HEK293 (cell line): ENCODE data around the gene CCDC167.

Experiments
- CTCF ChIA-PET: fragments of 350-600 bp; formaldehyde crosslinking; extraction: SDS; loops from one replicate; lab custom pipeline; 2021; ENCODE audit warnings: antibody characterized with exemption; lab: Yijun Ruan, JAX
- POLR2A ChIA-PET: fragments of 300-600 bp; formaldehyde crosslinking; extraction: SDS; loops from one replicate; lab custom pipeline; 2020; ENCODE audit warnings: antibody characterized with exemption, inconsistent platforms; lab: Yijun Ruan, JAX
- H3K27ac ChIP-seq: fragments of 200-500 bp; sonication (Bioruptor generic); 2 replicates; pipeline ENCODE4 v1.5.1; 2014; ENCODE audit warnings: low read depth, low read length, control low read depth, inconsistent platforms; ENCODE audit errors: extremely low read depth
- H3K36me3 ChIP-seq, 2 experiments: fragments of 200-500 bp in 1 of 2; sonication (Bioruptor generic) in 1 of 2; 1 replicate in 1 of 2; 2 replicates in 1 of 2; pipeline ENCODE4 v1.5.1; 2014 to 2017; ENCODE audit warnings: inconsistent platforms in 2 of 2, low read length in 2 of 2; ENCODE audit not compliant: control insufficient read depth in 2 of 2, insufficient read depth in 1 of 2
- H3K4me1 ChIP-seq: fragments of 200-500 bp; sonication (Bioruptor generic); 2 replicates; pipeline ENCODE4 v1.5.1; 2014; ENCODE audit warnings: mild to moderate bottlenecking, low read length, inconsistent platforms; ENCODE audit not compliant: control insufficient read depth, insufficient read depth
- H3K4me3 ChIP-seq: 2 replicates; pipeline ENCODE4 v1.5.1; 2011; ENCODE audit warnings: low read depth, mild to moderate bottlenecking, control low read depth, low read length, moderate library complexity
- H3K9me3 ChIP-seq: fragments of 200-500 bp; sonication (Bioruptor generic); 2 replicates; pipeline ENCODE4 v1.5.1; 2014; ENCODE audit warnings: low read depth, low read length, inconsistent platforms; ENCODE audit not compliant: control insufficient read depth, insufficient read depth
- CTCF ChIP-seq: fragments of 450-650 bp; formaldehyde crosslinking; IDR thresholded peaks from 2 replicates; pipeline ENCODE4 v1.5.1; 2016; ENCODE audit warnings: missing biosample characterization, missing genetic modification characterization
- IKZF3 ChIP-seq: fragments of 450-650 bp; IDR thresholded peaks from 2 replicates; pipeline ENCODE4 v1.5.0; 2018; ENCODE audit warnings: missing biosample characterization, mild to moderate bottlenecking, missing genetic modification characterization, moderate library complexity
- MEIS1 ChIP-seq: sonication (generic); formaldehyde crosslinking; IDR thresholded peaks from 2 replicates; pipeline ENCODE4 v1.8.1; 2022; ENCODE audit warnings: missing genetic modification reagents, mild to moderate bottlenecking, borderline replicate concordance
- SCRT1 ChIP-seq: fragments of 450-650 bp; formaldehyde crosslinking; IDR thresholded peaks from 2 replicates; pipeline ENCODE4 v1.5.1; 2016; ENCODE audit warnings: missing biosample characterization, missing genetic modification characterization, borderline replicate concordance
- SCRT2 ChIP-seq: fragments of 450-650 bp; formaldehyde crosslinking; IDR thresholded peaks from 2 replicates; pipeline ENCODE4 v1.5.1; 2016; ENCODE audit warnings: missing biosample characterization, missing genetic modification characterization
- ZFP3 ChIP-seq: fragments of 450-650 bp; formaldehyde crosslinking; IDR thresholded peaks from 2 replicates; pipeline ENCODE4 v1.5.1; 2016; ENCODE audit warnings: low read depth, missing biosample characterization, missing genetic modification characterization
- ZNF112 ChIP-seq: fragments of 450-650 bp; formaldehyde crosslinking; IDR thresholded peaks from 2 replicates; pipeline ENCODE4 v1.5.0; 2017; ENCODE audit warnings: missing biosample characterization, missing genetic modification characterization
- ZNF121 ChIP-seq: fragments of 450-650 bp; formaldehyde crosslinking; IDR thresholded peaks from 2 replicates; pipeline ENCODE4 v1.5.1; 2016; ENCODE audit warnings: missing biosample characterization, missing genetic modification characterization
- ZNF341 ChIP-seq: fragments of 450-650 bp; formaldehyde crosslinking; IDR thresholded peaks from 2 replicates; pipeline ENCODE4; 2016; ENCODE audit warnings: low read depth, missing biosample characterization, missing genetic modification characterization
- ZNF580 ChIP-seq: fragments of 450-650 bp; formaldehyde crosslinking; IDR thresholded peaks from 2 replicates; pipeline ENCODE4 v1.5.1; 2016; ENCODE audit warnings: missing biosample characterization, missing genetic modification characterization
- ZNF624 ChIP-seq: fragments of 450-650 bp; formaldehyde crosslinking; IDR thresholded peaks from 2 replicates; pipeline ENCODE4 v1.5.1; 2017; ENCODE audit warnings: missing biosample characterization, missing genetic modification characterization
- ZNF707 ChIP-seq: fragments of 450-650 bp; formaldehyde crosslinking; IDR thresholded peaks from 2 replicates; pipeline ENCODE4 v1.5.1; 2016; ENCODE audit warnings: missing biosample characterization, missing genetic modification characterization
- ZNF747 ChIP-seq: fragments of 450-650 bp; formaldehyde crosslinking; IDR thresholded peaks from 2 replicates; pipeline ENCODE4 v1.5.1; 2016; ENCODE audit warnings: missing biosample characterization, missing genetic modification characterization
- ZSCAN30 ChIP-seq: fragments of 450-650 bp; IDR thresholded peaks from 2 replicates; pipeline ENCODE4 v1.5.1; 2018; ENCODE audit warnings: missing biosample characterization, mild to moderate bottlenecking, missing genetic modification characterization, moderate library complexity
- TF ChIP-seq, protein P1 (sequence below): fragments of 450-650 bp; formaldehyde crosslinking; IDR thresholded peaks from 2 replicates; pipeline ENCODE4 v1.5.1; 2016; ENCODE audit warnings: missing biosample characterization, missing genetic modification characterization
- TF ChIP-seq, protein P2 (sequence below): fragments of 450-650 bp; formaldehyde crosslinking; IDR thresholded peaks from 2 replicates; pipeline ENCODE4 v1.5.1; 2016; ENCODE audit warnings: missing biosample characterization, missing genetic modification characterization

The CCDC167 gene

DNA sequence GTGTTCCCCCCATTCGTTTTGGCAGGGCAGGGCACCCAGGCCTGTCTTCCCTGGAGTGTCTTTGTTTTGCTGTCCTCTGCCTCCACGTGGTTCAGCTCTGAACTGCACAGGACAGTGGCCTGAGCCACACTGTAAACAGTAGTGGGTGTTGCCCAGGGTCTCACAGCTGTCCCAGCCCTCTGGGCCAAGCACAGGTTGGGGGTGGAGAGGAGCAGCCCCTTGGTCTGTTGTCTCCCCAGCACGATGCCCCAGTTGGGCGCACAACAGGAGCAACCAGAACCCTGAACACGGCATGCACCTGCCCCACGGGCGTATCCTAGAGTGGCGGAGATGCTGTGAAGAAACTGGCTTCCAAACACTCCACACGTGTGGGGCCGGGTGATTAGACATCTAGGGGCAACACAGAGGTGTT is 14.4 kb downstream of the CCDC167 start:
- TF ChIP-seq ZFP3 (tag by site-specific recombination) = no peak
- no peak for TF ChIP-seq ZNF112 (tag by site-specific recombination)
- no peak for TF ChIP-seq ZNF580 (tag by site-specific recombination)
- TF ChIP-seq ZNF747 (tag by site-specific recombination) = no peak
- TF ChIP-seq ZSCAN30 = no peak
- no peak for TF ChIP-seq SCRT2 (tag by site-specific recombination)
- no peak for TF ChIP-seq ZNF121 (tag by site-specific recombination)
- TF ChIP-seq, protein P1, sequence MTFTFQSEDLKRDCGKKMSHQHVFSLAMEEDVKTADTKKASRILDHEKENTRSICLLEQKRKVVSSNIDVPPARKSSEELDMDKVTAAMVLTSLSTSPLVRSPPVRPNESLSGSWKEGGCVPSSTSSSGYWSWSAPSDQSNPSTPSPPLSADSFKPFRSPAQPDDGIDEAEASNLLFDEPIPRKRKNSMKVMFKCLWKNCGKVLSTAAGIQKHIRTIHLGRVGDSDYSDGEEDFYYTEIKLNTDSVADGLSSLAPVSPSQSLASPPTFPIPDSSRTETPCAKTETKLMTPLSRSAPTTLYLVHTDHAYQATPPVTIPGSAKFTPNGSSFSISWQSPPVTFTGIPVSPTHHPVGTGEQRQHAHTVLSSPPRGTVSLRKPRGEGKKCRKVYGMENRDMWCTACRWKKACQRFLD (tag by site-specific recombination) = no peak
- no peak for TF ChIP-seq CTCF (tag by site-specific recombination)
- no peak for TF ChIP-seq SCRT1 (tag by site-specific recombination)
- TF ChIP-seq, protein P2, sequence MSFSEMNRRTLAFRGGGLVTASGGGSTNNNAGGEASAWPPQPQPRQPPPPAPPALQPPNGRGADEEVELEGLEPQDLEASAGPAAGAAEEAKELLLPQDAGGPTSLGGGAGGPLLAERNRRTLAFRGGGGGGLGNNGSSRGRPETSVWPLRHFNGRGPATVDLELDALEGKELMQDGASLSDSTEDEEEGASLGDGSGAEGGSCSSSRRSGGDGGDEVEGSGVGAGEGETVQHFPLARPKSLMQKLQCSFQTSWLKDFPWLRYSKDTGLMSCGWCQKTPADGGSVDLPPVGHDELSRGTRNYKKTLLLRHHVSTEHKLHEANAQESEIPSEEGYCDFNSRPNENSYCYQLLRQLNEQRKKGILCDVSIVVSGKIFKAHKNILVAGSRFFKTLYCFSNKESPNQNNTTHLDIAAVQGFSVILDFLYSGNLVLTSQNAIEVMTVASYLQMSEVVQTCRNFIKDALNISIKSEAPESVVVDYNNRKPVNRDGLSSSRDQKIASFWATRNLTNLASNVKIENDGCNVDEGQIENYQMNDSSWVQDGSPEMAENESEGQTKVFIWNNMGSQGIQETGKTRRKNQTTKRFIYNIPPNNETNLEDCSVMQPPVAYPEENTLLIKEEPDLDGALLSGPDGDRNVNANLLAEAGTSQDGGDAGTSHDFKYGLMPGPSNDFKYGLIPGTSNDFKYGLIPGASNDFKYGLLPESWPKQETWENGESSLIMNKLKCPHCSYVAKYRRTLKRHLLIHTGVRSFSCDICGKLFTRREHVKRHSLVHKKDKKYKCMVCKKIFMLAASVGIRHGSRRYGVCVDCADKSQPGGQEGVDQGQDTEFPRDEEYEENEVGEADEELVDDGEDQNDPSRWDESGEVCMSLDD (tag by site-specific recombination) = no peak
- TF ChIP-seq MEIS1 (CRISPR knock-in tag) = no peak
- TF ChIP-seq, all 188 proteins: peak for 0
- H3K9me3 ChIP-seq = no peaks in the 10 kb centered on the region
- peaks cover 0 to 41% of the 10 kb centered on the region in 2 experiments; a peak in 1 of 3 replicates for H3K36me3 ChIP-seq
- ChIA-PET POLR2A (interaction anchor here (1.0 kb wide), 1 partner anchor 194 kb away, joined by 4 read pairs; no protein-coding TSS in a partner anchor), CTCF (interaction anchor here (0.6 to 2.3 kb wide), 14 partner anchors 10 to 1009 kb away, joined by 3 to 19 read pairs (median 4); no protein-coding TSS in a partner anchor)
- no peak overlapping the region for H3K4me3 ChIP-seq
- H3K4me1 ChIP-seq = peaks cover 8% of the 10 kb centered on the region
- no peak overlapping the region for H3K27ac ChIP-seq

DNA sequence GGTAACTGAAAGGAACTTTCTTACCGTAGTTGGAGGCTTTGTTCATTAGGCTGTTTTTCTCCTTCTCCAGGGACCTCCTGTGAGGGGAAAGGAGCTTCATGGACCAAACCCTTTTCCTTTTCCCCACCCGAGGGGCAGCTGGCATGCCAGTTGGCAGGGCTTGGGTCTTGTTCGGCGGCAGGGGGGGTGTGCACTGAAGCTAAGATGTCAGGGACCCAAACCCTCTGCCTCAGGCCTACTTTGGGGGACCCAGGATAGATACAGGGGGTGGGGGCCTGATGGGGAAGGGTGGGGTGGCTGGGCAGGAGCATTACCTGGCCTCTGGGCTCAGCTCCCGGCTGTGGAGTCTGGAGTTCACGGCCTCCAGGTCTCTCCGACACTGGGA is 14.9 kb downstream of the CCDC167 start:
- peaks cover 0 to 46% of the 10 kb centered on the region in 2 experiments; a peak in 1 of 3 replicates for H3K36me3 ChIP-seq
- no peak overlapping the region for H3K4me3 ChIP-seq
- ChIA-PET CTCF (interaction anchor here (0.6 to 2.3 kb wide), 16 partner anchors 11 to 1009 kb away, joined by 3 to 19 read pairs (median 4); no protein-coding TSS in a partner anchor), POLR2A (interaction anchor here (1.0 kb wide), 1 partner anchor 195 kb away, joined by 4 read pairs; no protein-coding TSS in a partner anchor)
- no peak for TF ChIP-seq ZNF624 (tag by site-specific recombination)
- TF ChIP-seq ZNF341 = no peak
- TF ChIP-seq IKZF3 = no peak
- no peak for TF ChIP-seq ZNF707
- H3K27ac ChIP-seq = no peak overlapping the region
- no peaks in the 10 kb centered on the region for H3K9me3 ChIP-seq
- H3K4me1 ChIP-seq = peaks cover 3% of the 10 kb centered on the region; the same call in 1 of the 2 replicates
